Tibial artery (tissue), 4 donors: Measurements from ENCODE around the gene NFX1.

ENCODE experiments used
- DNase-seq, 2 donors: peaks; one replicate each; pipeline ENCODE4 v3.0.0-alpha.2; 2019
- H3K27ac ChIP-seq, 2 donors: fragments of 200-600 bp; sonication (generic) in 1 of 2; 1 replicate in 1 of 2; 2 replicates in 1 of 2; pipeline ENCODE4 v1.5.1; 2018 to 2019; ENCODE audit warnings: mild to moderate bottlenecking in 1 of 2
- H3K27me3 ChIP-seq, 2 donors: fragments of 200-600 bp; sonication (generic) in 1 of 2; one replicate each; pipeline versions ENCODE4 v1.5.1 to v1.6.0; 2016 to 2019
- H3K36me3 ChIP-seq, 3 donors: fragments of 200-600 bp; sonication (generic) in 2 of 3; one replicate each; pipeline ENCODE4 v1.5.1; 2016 to 2019; ENCODE audit warnings: mild to moderate bottlenecking in 2 of 3
- H3K4me1 ChIP-seq, 4 donors: fragments of 200-600 bp; sonication (generic) in 2 of 4; 1 replicate in 3 of 4; 2 replicates in 1 of 4; pipeline ENCODE4 v1.5.1; 2016 to 2019
- H3K4me3 ChIP-seq, 2 donors: fragments of 200-600 bp; sonication (generic) in 1 of 2; 1 replicate in 1 of 2; 2 replicates in 1 of 2; pipeline ENCODE4 v1.5.1; 2018 to 2019; ENCODE audit warnings: mild to moderate bottlenecking in 2 of 2
- H3K9me3 ChIP-seq, 3 donors: fragments of 200-600 bp; sonication (generic) in 1 of 3; one replicate each; pipeline ENCODE4 v1.5.1; 2016 to 2019
- CTCF ChIP-seq, 2 experiments: fragments of 200-600 bp in 1 of 2; fragments of 450-650 bp in 1 of 2; IDR thresholded peaks; one replicate each; pipeline ENCODE4 v1.5.1; 2017 to 2019; ENCODE audit warnings: antibody characterized with exemption in 2 of 2, mild to moderate bottlenecking in 1 of 2, moderate library complexity in 1 of 2
- intact Hi-C: fragments of 100-400 bp; cut with DNase I; formaldehyde crosslinking; loops from one replicate; pipeline ENCODE4 v1.15.0; 2023; ENCODE audit warnings: low total_unique reads

Gene NFX1

DNA sequence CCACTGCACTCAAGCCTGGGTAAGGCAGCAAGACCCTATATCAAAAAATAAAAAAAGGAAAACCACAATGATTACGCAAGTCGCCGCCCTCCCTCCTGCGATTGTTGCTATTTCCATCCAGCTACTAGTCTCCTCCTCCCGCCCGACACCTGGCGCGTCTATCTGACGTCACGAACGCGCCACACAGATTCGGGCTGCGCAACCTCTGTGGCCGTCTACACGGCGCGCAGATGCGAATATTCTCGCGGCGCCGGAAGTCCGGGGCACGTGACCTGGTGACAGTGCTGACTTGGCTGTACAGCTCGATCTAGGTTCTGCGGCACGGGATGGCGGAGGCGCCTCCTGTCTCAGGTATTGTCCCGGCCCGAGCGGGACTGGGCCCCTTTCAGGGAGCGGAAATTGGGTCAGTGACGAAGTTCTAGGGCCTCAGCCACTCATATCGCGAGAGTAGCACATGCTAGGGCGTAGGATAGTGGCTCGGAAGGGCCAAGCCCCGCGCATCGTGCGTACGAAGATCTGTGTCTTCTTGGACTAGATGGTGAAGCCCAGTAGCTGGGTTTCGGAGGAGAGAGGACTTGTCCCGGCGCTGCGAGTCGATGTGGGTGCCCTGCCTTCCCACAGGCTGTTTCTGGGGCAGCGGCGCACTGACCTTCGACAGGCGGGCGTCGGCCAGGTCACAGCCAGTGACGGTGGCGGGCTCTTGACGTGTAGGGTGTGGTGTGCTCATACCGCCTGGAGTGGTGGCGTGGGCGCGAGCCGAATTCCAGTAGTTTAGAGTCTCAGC is at the start of gene NFX1:
NFX1 (plus strand) TSS at position 270 of the 784 bp plus-strand sequence; CDS start at position 327, 57 bp downstream.
- Histone ChIP-seq H3K27ac (peak within 1 kb of the TSS; percentile 98), H3K4me1 (peaks cover 0 to 61% (median 34%) of the 10 kb centered on the region in 4 donors), H3K27me3 (no peaks in the 10 kb centered on the region), H3K9me3 (no peaks in the 10 kb centered on the region), H3K36me3 (peaks cover 15 to 25% (median 20%) of the 10 kb centered on the region in 3 donors), H3K4me3 (peak within 1 kb of the TSS; percentile 74 to 95)
- intact Hi-C loops, result no loop called here
- TF ChIP-seq CTCF (IDR thresholded peaks at IDR 0.05), result peak in 1 of 2 experiments; percentile 30
- DNase-seq, result peak; percentile 98 to 99

DNA sequence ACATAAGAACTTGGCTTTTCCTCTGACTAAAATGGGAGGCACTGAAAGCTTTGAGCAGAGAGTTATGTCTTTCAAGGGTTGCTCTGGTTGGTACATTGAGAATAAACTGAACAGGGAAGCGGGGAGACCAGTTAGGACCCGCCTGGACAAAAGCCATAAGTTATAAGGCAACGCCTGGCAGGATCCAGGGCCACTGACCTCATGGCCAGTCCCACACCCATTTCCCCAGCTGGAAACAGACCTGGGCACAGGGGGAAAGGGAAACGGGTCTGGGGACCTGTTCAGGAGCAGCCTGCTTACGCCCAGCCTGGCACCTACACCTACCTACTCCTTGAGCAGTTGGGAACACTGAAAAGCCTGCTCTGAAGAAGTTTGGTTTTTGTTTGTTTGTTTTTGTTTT is 49.0 kb upstream of the NFX1 start:
- no peaks in the 10 kb centered on the region for H3K36me3 ChIP-seq
- H3K4me1 ChIP-seq, result no peaks in the 10 kb centered on the region
- H3K27me3 ChIP-seq, result peaks cover 0 to 9% of the 10 kb centered on the region in 2 donors
- no peak overlapping the region for H3K27ac ChIP-seq
- DNase-seq, result peak in 1 of 2 donors; percentile 51
- no peaks in the 10 kb centered on the region for H3K9me3 ChIP-seq
- no peak overlapping the region for H3K4me3 ChIP-seq
- TF ChIP-seq CTCF (IDR thresholded peaks at IDR 0.05), result no peak
- intact Hi-C loops, result no loop called here

DNA sequence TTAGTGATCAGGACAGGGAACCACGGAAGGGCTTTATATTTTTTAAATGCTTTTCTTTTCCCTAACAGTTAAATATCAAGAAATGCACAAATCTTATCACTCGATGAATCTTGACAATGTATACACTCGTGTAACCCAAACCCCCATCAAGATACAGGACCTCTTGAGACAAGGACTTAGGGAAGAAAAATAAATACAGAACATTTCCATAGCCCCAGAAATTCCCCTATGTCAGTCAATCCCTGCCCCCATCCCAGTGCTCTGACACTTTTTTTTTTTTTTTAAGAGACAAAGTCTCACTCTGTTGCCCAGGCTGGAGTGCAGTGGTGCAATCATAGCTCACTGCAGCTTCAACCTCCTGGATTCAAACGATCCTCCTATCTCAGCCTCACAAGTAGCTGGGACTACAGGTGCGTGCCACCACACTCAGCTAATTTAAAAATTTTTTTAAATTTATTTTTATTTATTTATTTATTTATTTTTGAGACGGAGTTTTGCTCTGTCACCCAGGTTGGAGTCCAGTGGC is 47.6 kb upstream of the NFX1 start:
- Histone ChIP-seq H3K27ac (no peak overlapping the region), H3K9me3 (no peaks in the 10 kb centered on the region), H3K4me1 (no peaks in the 10 kb centered on the region), H3K36me3 (peaks cover 0 to 2% (median 0%) of the 10 kb centered on the region in 3 donors), H3K27me3 (peaks cover 0 to 4% of the 10 kb centered on the region in 2 donors), H3K4me3 (no peak overlapping the region)
- intact Hi-C loops, result no loop called here
- no peak for TF ChIP-seq CTCF (IDR thresholded peaks at IDR 0.05)
- DNase-seq, result no peak

DNA sequence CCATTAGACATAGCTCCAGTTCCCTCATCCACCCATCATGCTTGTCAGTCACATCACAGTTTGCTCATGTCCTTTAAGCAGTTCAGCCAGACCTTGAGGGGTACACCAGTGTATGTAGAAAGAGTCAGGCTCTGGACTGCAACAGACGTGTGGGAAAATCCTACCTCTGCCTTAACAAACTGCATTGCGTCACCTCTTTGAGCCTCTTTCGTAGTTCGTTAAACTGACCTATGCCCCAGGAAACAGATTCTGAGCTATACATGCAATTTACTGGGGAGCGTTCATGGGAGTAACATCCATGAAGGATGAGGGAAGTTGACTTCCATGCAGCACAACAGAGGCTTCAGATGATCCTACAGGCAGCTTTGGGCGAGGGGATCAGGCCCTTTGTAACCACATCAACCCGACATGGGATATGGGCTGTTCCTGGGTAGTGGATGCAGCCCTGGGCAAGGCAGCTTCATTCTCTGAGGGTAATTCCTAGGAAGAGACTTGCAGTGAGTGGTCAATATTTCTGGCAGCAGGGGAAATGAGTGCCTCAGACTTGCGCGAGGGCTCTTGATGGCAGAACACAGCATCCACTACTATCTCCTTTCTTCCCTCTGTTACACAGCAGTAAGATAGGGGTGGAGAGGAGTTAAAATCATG is 46.1 kb upstream of the NFX1 start:
- no peak overlapping the region for H3K4me3 ChIP-seq
- H3K36me3 ChIP-seq, result peaks cover 0 to 12% (median 0%) of the 10 kb centered on the region in 3 donors
- peaks cover 0 to 4% of the 10 kb centered on the region in 2 donors for H3K27me3 ChIP-seq
- DNase-seq, result no peak
- no peak overlapping the region for H3K27ac ChIP-seq
- H3K9me3 ChIP-seq, result no peaks in the 10 kb centered on the region
- intact Hi-C loops, result no loop called here
- H3K4me1 ChIP-seq, result no peaks in the 10 kb centered on the region
- no peak for TF ChIP-seq CTCF (IDR thresholded peaks at IDR 0.05)

DNA sequence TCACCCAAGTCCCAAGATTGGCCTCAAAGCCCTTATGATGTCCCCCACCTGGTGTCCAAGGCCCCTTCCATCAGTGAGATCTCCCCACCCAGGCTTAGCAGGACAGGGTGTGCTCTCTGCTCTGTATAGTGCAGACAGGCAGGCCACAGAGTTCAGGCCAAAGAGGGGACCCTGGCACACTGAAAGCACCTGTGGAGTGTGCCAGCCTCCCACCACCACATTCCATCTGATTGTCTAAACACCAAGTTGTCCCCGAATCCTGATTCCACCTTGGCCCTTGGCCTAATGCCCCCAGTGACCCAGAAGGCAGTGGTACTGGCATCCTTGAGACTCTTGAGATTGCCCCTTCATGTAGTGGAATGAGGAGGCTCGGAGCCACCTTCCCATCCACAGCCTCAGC is 45.0 kb upstream of the NFX1 start:
- H3K9me3 ChIP-seq, result no peaks in the 10 kb centered on the region
- no peaks in the 10 kb centered on the region for H3K4me1 ChIP-seq
- peaks cover 0 to 16% (median 0%) of the 10 kb centered on the region in 3 donors for H3K36me3 ChIP-seq
- intact Hi-C loops, result no loop called here
- no peak for TF ChIP-seq CTCF (IDR thresholded peaks at IDR 0.05)
- peak in 1 of 2 donors; percentile 19 for DNase-seq
- H3K27ac ChIP-seq, result no peak overlapping the region
- H3K4me3 ChIP-seq, result no peak overlapping the region
- H3K27me3 ChIP-seq, result peaks cover 0 to 4% of the 10 kb centered on the region in 2 donors
